GM12878 (cell line): ENCODE data around the gene ADAMTS19. TPM values are rescaled to one million over a fixed set of nuclear protein-coding genes. Genes with fewer than 3 reads are reported as not detected.

Source experiments
- CTCF ChIP-seq, 3 experiments: IDR thresholded peaks in 2 of 3; conservative IDR thresholded peaks in 1 of 3; 2 replicates each; pipeline ENCODE4 v1.5.1; 2011; ENCODE audit warnings: low read depth in 3 of 3, low read length in 3 of 3, mild to moderate bottlenecking in 3 of 3, control low read depth in 2 of 3, moderate library complexity in 2 of 3, inconsistent platforms in 1 of 3, mixed read lengths in 1 of 3; ENCODE audit not compliant: control insufficient read depth in 2 of 3, insufficient read depth in 1 of 3; ENCODE audit errors: extremely low read depth in 1 of 3
- E4F1 ChIP-seq: fragments of 450-650 bp; IDR thresholded peaks from 2 replicates; pipeline ENCODE4 v1.6.1; 2018; ENCODE audit warnings: borderline replicate concordance, mild to moderate bottlenecking; ENCODE audit not compliant: partially characterized antibody
- HDAC2 ChIP-seq: fragments of 200-600 bp; sonication (generic); IDR thresholded peaks from 2 replicates; pipeline ENCODE4 v1.6.1; 2017
- IKZF1 ChIP-seq: fragments of 450-650 bp; conservative IDR thresholded peaks from 2 replicates; pipeline ENCODE4 v1.6.1; 2017; ENCODE audit warnings: antibody characterized with exemption, mild to moderate bottlenecking
- MAX ChIP-seq: IDR thresholded peaks from 2 replicates; pipeline ENCODE4 v1.6.1; 2012; ENCODE audit warnings: low read depth, low read length, improper control_type of control experiment
- MTA2 ChIP-seq: fragments of 450-650 bp; IDR thresholded peaks from 2 replicates; pipeline ENCODE4 v1.6.1; 2016; ENCODE audit warnings: low read depth, mild to moderate bottlenecking, moderate library complexity
- NR2F1 ChIP-seq: fragments of 450-650 bp; conservative IDR thresholded peaks from 2 replicates; pipeline ENCODE4 v1.6.1; 2017; ENCODE audit warnings: mild to moderate bottlenecking
- SMAD5 ChIP-seq: IDR thresholded peaks from 2 replicates; pipeline ENCODE4 v1.6.1; 2016; ENCODE audit warnings: antibody characterized with exemption, low read depth
- SMC3 ChIP-seq: IDR thresholded peaks from 2 replicates; pipeline ENCODE4 v1.6.1; 2011; ENCODE audit warnings: low read length, improper control_type of control experiment, borderline replicate concordance
- SREBF1 ChIP-seq: IDR thresholded peaks from 2 replicates; pipeline ENCODE4 v1.6.1; 2012; ENCODE audit warnings: mild to moderate bottlenecking, low read length
- TBL1XR1 ChIP-seq: IDR thresholded peaks from 2 replicates; pipeline ENCODE4 v1.6.1; 2012; ENCODE audit warnings: low read depth, low read length, improper control_type of control experiment
- YY1 ChIP-seq: IDR thresholded peaks from 2 replicates; pipeline ENCODE4 v1.6.1; 2011; ENCODE audit warnings: low read depth, mild to moderate bottlenecking, low read length
- ZBTB11 ChIP-seq: fragments of 450-650 bp; formaldehyde crosslinking; IDR thresholded peaks from 2 replicates; pipeline ENCODE4 v1.5.0; 2022; ENCODE audit warnings: mild to moderate bottlenecking, missing genetic modification characterization
- ZNF207 ChIP-seq: fragments of 450-650 bp; IDR thresholded peaks from 2 replicates; pipeline ENCODE4 v1.6.1; 2014; ENCODE audit warnings: antibody characterized with exemption, mild to moderate bottlenecking, borderline replicate concordance
- ZNF384 ChIP-seq: IDR thresholded peaks from 2 replicates; pipeline ENCODE4 v1.6.1; 2012; ENCODE audit warnings: low read depth, mild to moderate bottlenecking, low read length, improper control_type of control experiment, borderline replicate concordance
- polyA plus RNA-seq, 11 experiments: library from polyadenylated mRNA; depleted of rRNA in 4 of 11; unstranded in 6 of 11; stranded (reverse) in 5 of 11; fragments of >200 nt; fragmentation: Nextera tagmentation in 4 of 11; fragmentation: Illumina TruSeq in 1 of 11; extraction: Ambion mirVana in 4 of 11; extraction: Trizol in 1 of 11; gene quantifications; 1 replicate in 1 of 11; 2 replicates in 10 of 11; pipeline versions ENCODE4 v1.2.1 to v1.2.3, GENCODE V29; 2011 to 2016; ENCODE audit warnings: inconsistent platforms in 2 of 11, missing spikeins in 2 of 11, low read depth in 1 of 11
- total RNA-seq, 4 experiments: library from RNA; depleted of rRNA in 3 of 4; stranded (reverse); fragments of >200 nt in 3 of 4; fragmentation: Illumina TruSeq in 1 of 4; extraction: Trizol in 1 of 4; gene quantifications; 2 replicates each; pipeline versions ENCODE4 v1.2.1 to v1.2.3, GENCODE V29; 2013 to 2021

Gene ADAMTS19
- total and polyA plus RNA-seq, 10 of the 15 experiments (the other 5 are each of a cell fraction or from before 2014, with no cell fraction given) = not detected

- no peak for TF ChIP-seq ZNF207
- no peak for TF ChIP-seq E4F1
- TF ChIP-seq TBL1XR1 = no peak
- no peak for TF ChIP-seq HDAC2
- no peak for TF ChIP-seq MAX
- no peak for TF ChIP-seq IKZF1
- TF ChIP-seq MTA2 = no peak
- no peak for TF ChIP-seq NR2F1
- TF ChIP-seq SREBF1 = no peak
- 0 out of 2 replicates have a peak, but pooled peaks have one; percentile 21 for TF ChIP-seq YY1
- no peak for TF ChIP-seq SMAD5
- TF ChIP-seq ZBTB11 (CRISPR knock-in tag) = no peak
- TF ChIP-seq SMC3 = peak; percentile 62; the same call in 1 of the 2 replicates
- TF ChIP-seq ZNF384 = no peak
- peak; percentile 67 to 82 (median 76) for TF ChIP-seq CTCF (IDR thresholded peaks at IDR 0.05 in 2 of 3, conservative IDR thresholded peaks at IDR 0.05 in 1 of 3; ENCODE audit: control insufficient read depth in 2 of 3, extremely low read depth in 1 of 3, insufficient read depth in 1 of 3, low read depth in 3 of 3, low read length in 3 of 3)
- TF ChIP-seq, all 136 proteins: peak for 5
Measured at GRCh38 chr5:129771058-129771838, 311.1 kb downstream of the ADAMTS19 start (continued).
